Thyroid gland (tissue), 4 donors: ENCODE data around the gene PRDM1. TPM values are rescaled to one million over a fixed set of nuclear protein-coding genes. Genes with fewer than 3 reads are reported as not detected.

Experiments used
- DNase-seq, 2 donors: peaks; one replicate each; pipeline ENCODE4 v3.0.0-alpha.2; 2019
- H3K27ac ChIP-seq, 3 donors: fragments of 200-600 bp; sonication (generic); 1 replicate in 2 of 3; 2 replicates in 1 of 3; pipeline ENCODE4 v1.5.1; 2016 to 2019; ENCODE audit warnings: mild to moderate bottlenecking in 1 of 3, moderate library complexity in 1 of 3
- H3K27me3 ChIP-seq: fragments of 200-600 bp; sonication (generic); one replicate; pipeline ENCODE4 v1.5.1; 2019
- H3K36me3 ChIP-seq, 2 donors: fragments of 200-600 bp; sonication (generic); one replicate each; pipeline ENCODE4 v1.5.1; 2016 to 2019
- H3K4me1 ChIP-seq, 2 donors: fragments of 200-600 bp; sonication (generic); one replicate each; pipeline ENCODE4 v1.5.1; 2017 to 2019
- H3K4me3 ChIP-seq, 3 donors: fragments of 200-600 bp; sonication (generic); replicated peaks in 1 of 3; 1 replicate in 2 of 3; 2 replicates in 1 of 3; pipeline ENCODE4 v1.5.1; 2016; ENCODE audit warnings: mild to moderate bottlenecking in 1 of 3
- H3K9me3 ChIP-seq: fragments of 200-600 bp; sonication (generic); one replicate; pipeline ENCODE4 v1.5.1; 2017
- CTCF ChIP-seq, 6 experiments: fragments of 200-600 bp in 3 of 6; fragments of 450-650 bp in 3 of 6; sonication (generic) in 3 of 6; IDR thresholded peaks; one replicate each; pipeline ENCODE4 v1.5.1; 2016 to 2019; ENCODE audit warnings: antibody characterized with exemption in 6 of 6, mild to moderate bottlenecking in 2 of 6, inconsistent platforms in 1 of 6, moderate library complexity in 1 of 6
- POLR2A ChIP-seq, 2 donors: fragments of 450-650 bp; IDR thresholded peaks; one replicate each; pipeline ENCODE4 v1.6.1; 2017; ENCODE audit warnings: antibody characterized with exemption in 2 of 2, mild to moderate bottlenecking in 2 of 2, moderate library complexity in 1 of 2
- WGBS, 2 donors: methylation state at CpG; one replicate each; pipeline ENCODE4 v1.1.5; 2017; 5-methylcytosine and 5-hydroxymethylcytosine counted together
- intact Hi-C: fragments of 100-400 bp; cut with DNase I; formaldehyde crosslinking; loops from one replicate; pipeline ENCODE4 v1.15.1; 2023
- total RNA-seq, 4 donors: library from RNA; depleted of rRNA; stranded (reverse); fragments of >200 nt; gene quantifications; one replicate each; pipeline ENCODE4 v1.2.3, GENCODE V29; 2016

PRDM1 gene
- total RNA-seq, 4 donors from 2014 or later: 5.6 to 7.6 (median 7.0) TPM

GRCh38 chr6:106077881-106078280, 8.3 kb upstream of the PRDM1 start:
- TF ChIP-seq CTCF (IDR thresholded peaks at IDR 0.05) (no peak), POLR2A (IDR thresholded peaks at IDR 0.05) (no peak)
- H3K36me3 ChIP-seq: no peaks in the 10 kb centered on the region
- no peak for DNase-seq

GRCh38 chr6:106079961-106080762, 6.0 kb upstream of the PRDM1 start:
- no peak for TF ChIP-seq POLR2A (IDR thresholded peaks at IDR 0.05)
- TF ChIP-seq CTCF (IDR thresholded peaks at IDR 0.05): no peak
- no peak overlapping the region for H3K27ac ChIP-seq
- no peaks in the 10 kb centered on the region for H3K9me3 ChIP-seq
- no peaks in the 10 kb centered on the region for H3K36me3 ChIP-seq
- DNase-seq: no peak
- peaks cover 11 to 12% of the 10 kb centered on the region in 2 donors for H3K4me1 ChIP-seq
- H3K27me3 ChIP-seq: no peaks in the 10 kb centered on the region
- 76 to 85% methylated on average over 8 of the region's 8 CpGs for WGBS, 2 donors
- H3K4me3 ChIP-seq: no peak overlapping the region
- intact Hi-C loops: loop anchor here (10.0 kb wide), 2 partner anchors 95 to 345 kb away; no protein-coding TSS in a partner anchor

More at GRCh38 chr6:106077881-106078280, 8.3 kb upstream of the PRDM1 start:
- Histone ChIP-seq H3K4me1 (no peaks in the 10 kb centered on the region), H3K27ac (no peak overlapping the region), H3K4me3 (no peak overlapping the region), H3K27me3 (no peaks in the 10 kb centered on the region), H3K9me3 (no peaks in the 10 kb centered on the region)
- intact Hi-C loops: loop anchor here (10.0 kb wide), 1 partner anchor 93 kb away; no protein-coding TSS in a partner anchor
- 83 to 86% methylated on average over 5 of the region's 5 CpGs for WGBS, 2 donors

GRCh38 chr6:106080763-106081095, 5.4 kb upstream of the PRDM1 start:
- WGBS, 2 donors: 88 to 92% methylated on average over 2 to 3 of the region's 3 CpGs
- H3K36me3 ChIP-seq: no peaks in the 10 kb centered on the region
- no peaks in the 10 kb centered on the region for H3K27me3 ChIP-seq
- peaks cover 16% of the 10 kb centered on the region in 2 donors for H3K4me1 ChIP-seq
- TF ChIP-seq CTCF (IDR thresholded peaks at IDR 0.05) (no peak), POLR2A (IDR thresholded peaks at IDR 0.05) (no peak)
- H3K4me3 ChIP-seq: no peak overlapping the region
- no peak overlapping the region for H3K27ac ChIP-seq
- DNase-seq: no peak
- no peaks in the 10 kb centered on the region for H3K9me3 ChIP-seq
- intact Hi-C loops: loop anchor here (10.0 kb wide), 1 partner anchor 346 kb away; no protein-coding TSS in a partner anchor

- Histone ChIP-seq H3K9me3 (no peaks in the 10 kb centered on the region), H3K27ac (no peak overlapping the region), H3K4me3 (no peak overlapping the region), H3K36me3 (no peaks in the 10 kb centered on the region), H3K4me1 (peaks cover 17 to 18% of the 10 kb centered on the region in 2 donors), H3K27me3 (no peaks in the 10 kb centered on the region)
- intact Hi-C loops: loop anchor here (10.0 kb wide), 1 partner anchor 347 kb away; no protein-coding TSS in a partner anchor
- WGBS, 2 donors: 81 to 92% methylated on average over 4 of the region's 4 CpGs
- DNase-seq: no peak
- TF ChIP-seq CTCF (IDR thresholded peaks at IDR 0.05): no peak
- no peak for TF ChIP-seq POLR2A (IDR thresholded peaks at IDR 0.05)
Measured at GRCh38 chr6:106081715-106082114, 4.4 kb upstream of the PRDM1 start.

GRCh38 chr6:106082735-106083398, 3.3 kb upstream of the PRDM1 start:
- H3K36me3 ChIP-seq: no peaks in the 10 kb centered on the region
- no peaks in the 10 kb centered on the region for H3K27me3 ChIP-seq
- peaks cover 17 to 25% of the 10 kb centered on the region in 2 donors for H3K4me1 ChIP-seq
- no peaks in the 10 kb centered on the region for H3K9me3 ChIP-seq
- H3K27ac ChIP-seq: no peak overlapping the region
- intact Hi-C loops: loop anchor here (10.0 kb wide), 1 partner anchor 348 kb away; no protein-coding TSS in a partner anchor
- TF ChIP-seq CTCF (IDR thresholded peaks at IDR 0.05): no peak
- TF ChIP-seq POLR2A (IDR thresholded peaks at IDR 0.05): no peak
- 81 to 89% methylated on average over 6 of the region's 6 CpGs for WGBS, 2 donors
- no peak for DNase-seq
- H3K4me3 ChIP-seq: no peak overlapping the region
